COLO668 (cell line): Measurements from ENCODE around the gene IFNG.
"Not testable (repeated sequence)": the region's sequence is repeated elsewhere in the genome, so short reads cannot be mapped to it uniquely, and the experiment has no call there.

Source experiments
- DNase-seq: peaks from one replicate; lab custom pipeline; 2025; ENCODE audit not compliant: unreplicated experiment; lab: John Stamatoyannopoulos, UW

The IFNG gene

GRCh38 chr12:68159681-68160304, at the start of gene IFNG:
IFNG (minus strand) TSS chr12:68159740; CDS start chr12:68159615, 125 bp downstream.
- DNase-seq: no peak

DNA sequence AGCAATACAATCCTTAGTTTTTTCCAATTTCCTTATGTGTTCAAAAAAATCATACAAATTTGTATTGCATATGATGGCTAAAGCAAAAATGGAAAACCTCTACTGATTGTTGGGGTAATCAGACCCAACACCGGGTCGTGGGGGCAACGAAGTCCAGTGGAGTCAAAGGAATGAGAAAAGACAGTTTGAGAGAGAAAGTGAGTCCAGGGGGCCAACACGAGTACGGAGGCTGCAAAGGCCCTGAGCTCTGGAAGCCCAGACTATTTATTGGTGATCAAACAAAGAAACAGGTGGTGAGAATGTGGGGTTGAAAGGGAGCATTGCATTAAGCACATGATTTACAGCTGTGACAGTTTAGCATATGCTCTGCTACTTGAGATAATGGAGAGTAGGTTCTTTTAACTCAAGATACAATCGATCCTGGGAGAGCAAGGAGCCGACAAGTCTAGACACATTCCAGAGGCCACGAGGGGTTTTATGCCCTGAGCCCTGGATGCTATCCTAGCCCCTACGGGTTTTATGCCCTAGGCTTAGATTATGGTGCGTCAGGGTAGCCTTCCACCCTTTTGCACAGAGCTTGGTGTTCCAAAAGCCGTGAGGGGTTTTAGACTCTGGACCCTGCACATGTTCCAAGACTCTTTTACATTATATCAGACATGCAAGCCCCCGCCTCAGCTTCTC, 49.6 kb upstream of the IFNG start:
- DNase-seq: peak; percentile 56

DNA sequence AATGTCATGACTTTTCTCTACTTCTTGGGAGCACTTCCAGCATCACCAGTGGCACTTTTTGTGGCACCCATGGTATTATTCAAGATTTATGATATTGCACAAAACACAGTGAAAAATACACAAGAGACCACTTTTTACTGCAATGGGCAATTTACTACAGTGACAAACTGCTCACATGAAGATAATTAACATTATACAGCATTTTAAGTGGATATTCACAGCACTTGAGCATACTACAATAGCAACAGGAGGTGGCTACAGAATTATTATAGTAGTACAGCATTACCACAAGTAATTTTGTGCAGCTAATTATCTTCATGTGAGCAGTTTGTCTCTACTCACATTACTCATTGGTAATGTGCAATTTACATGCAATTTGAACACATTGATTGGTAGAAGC, 47.7 kb upstream of the IFNG start:
- DNase-seq: no peak

DNA sequence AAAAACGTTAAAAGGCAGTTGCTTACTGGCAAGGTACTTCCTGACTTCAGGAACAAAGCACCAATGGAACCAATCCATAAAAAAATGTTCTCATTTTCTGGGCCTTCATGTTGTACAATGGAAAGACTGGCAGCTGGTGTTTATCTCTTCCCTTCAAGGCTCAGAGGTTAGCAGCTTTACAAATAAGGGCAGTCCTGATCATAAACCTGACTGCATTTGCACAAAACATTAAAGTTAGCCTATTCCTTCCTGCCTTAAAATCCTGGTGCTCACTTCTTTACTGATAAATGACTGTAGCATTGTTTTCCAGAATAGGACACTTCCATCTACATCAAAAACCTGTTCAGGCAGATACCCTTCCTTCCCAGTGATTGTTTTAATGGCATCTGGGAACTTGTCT, 46.9 kb upstream of the IFNG start:
- DNase-seq: peak; percentile 16

- no peak for DNase-seq
Measured at GRCh38 chr12:68203460-68203875, 43.9 kb upstream of the IFNG start.

GRCh38 chr12:68200854-68201253, 41.3 kb upstream of the IFNG start:
- DNase-seq: no peak

GRCh38 chr12:68199127-68199526, 39.6 kb upstream of the IFNG start:
- DNase-seq: no peak

DNA sequence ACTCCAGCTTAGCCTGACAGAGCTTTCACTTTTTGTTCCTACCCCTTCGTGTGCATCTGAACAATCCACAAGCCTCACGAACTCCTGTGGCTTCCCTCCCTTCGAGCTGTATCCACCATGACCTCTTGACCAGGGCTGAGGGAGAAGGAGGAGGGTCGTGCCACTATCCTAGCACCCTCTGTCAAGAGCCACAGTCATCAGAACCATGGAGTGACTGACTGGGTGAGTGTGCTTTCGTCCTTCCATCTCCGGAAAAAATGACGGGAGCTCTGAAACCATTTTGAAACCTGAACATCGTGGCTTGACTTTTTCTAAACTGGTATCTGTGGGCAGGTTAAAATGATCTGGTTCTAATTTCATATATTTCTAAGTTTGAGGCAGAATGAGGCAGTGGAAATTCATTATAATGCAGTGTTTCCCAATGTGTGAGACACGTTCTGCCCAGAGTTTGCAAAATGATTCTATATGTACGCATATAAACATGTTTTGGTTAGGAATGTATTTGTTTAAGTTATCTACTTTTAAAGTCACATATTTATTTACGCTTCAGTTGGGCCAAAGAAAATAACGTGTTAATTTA, 39.1 kb upstream of the IFNG start:
- DNase-seq: no peak

- DNase-seq: no peak
Measured at GRCh38 chr12:68190301-68190700, 30.8 kb upstream of the IFNG start.

GRCh38 chr12:68189821-68190242, 30.3 kb upstream of the IFNG start:
- no peak for DNase-seq

DNA sequence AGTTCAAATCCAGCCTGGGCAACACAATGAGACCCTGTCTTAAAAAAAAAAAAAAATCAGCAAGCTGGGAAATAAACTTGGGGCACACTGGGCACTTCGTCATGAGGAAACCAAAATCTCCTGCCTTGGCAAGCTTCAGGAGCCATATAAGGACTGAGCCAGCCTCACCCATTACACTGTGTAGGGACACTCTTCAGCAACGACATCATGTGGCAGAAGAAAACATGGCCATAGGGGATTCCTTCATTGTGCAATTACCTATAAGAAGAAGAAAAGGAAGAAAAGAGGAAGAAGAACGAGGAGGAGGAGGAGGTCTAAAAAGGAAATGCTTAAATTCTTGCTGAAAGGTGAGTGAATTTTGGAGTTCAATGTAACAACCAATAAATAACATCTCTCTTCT, 26.1 kb upstream of the IFNG start:
- no peak for DNase-seq

GRCh38 chr12:68180792-68181744, 21.5 kb upstream of the IFNG start:
- DNase-seq: peak; percentile 61

DNA sequence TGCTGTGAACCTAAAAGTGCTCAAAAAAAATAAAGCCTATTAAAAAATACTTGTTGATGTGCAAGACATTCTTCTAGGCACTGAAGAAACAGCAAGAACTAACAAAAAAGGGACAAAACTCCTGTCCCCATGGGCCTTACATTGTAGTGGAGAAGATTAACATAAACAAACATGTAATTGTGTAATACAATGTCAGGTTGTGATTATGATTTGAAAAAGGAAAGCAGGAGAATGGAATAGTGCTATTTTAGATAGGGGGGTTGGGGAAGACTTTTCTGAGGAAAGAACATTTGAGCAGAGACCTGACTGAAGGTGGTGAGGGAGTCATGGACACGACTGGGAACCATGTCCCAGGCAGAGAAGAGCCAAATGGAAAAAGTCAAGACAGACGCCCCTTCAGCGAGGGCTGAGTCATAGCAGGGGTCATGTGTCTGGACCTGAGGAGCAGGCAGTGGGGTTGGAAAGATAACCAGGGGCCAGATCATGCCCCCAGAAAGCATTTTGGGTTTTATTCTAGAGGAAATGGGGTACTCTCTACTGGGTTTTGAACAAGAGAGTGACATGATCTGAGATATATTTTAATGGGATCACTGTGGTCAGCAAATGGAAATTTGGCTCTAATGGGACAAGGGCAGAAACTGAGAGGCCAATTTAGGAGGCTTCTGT, 19.4 kb upstream of the IFNG start:
- no peak for DNase-seq

GRCh38 chr12:68178184-68178583, 18.6 kb upstream of the IFNG start:
- DNase-seq: no peak

- no peak for DNase-seq
Measured at GRCh38 chr12:68177562-68177961, 18.0 kb upstream of the IFNG start.

DNA sequence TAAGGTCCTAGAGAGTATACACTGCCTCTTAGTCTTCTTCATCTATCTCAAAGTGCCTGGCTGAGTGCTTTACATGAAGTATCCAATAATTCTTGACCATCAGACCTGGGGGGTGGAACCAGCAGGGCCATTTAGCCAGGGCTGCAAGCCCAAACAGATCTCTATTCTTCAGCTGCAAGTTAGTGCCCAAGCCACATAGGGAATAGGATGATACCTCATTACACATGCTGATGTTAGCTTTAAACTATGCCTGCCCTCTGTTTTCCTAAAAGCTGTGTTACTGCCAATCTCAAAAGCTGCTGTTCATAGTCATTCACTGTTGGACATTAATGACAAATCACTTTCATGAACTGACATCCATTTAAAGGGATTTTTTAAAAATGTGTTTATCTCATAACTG, 16.7 kb upstream of the IFNG start:
- no peak for DNase-seq

DNA sequence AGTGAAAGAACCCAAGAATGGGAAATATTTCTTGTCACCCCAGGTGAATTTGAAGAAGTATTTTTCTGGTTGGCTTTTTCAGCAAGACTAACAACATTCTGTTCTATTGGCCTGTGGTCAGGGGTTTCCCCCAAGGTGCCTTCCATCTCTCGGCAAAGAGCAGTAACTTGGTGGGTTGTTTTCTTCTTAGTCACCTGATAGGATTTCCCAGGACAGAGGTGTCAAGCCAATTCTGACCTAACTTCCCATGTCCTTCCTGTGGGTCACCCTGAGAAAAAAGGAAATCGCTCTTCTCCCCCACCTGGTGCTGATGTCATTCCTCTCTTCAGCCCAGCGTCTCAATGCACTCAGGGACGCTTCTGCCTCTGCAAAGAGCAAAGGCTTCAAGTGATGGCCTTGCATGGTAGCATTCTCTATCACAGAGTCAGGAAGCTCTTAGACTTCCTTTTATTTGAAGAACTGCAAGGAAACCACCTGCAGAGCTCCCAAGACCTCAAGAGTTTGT, 16.1 kb upstream of the IFNG start:
- DNase-seq: no peak

GRCh38 chr12:68174761-68175160, 15.2 kb upstream of the IFNG start:
- not testable (repeated sequence) for DNase-seq

DNA sequence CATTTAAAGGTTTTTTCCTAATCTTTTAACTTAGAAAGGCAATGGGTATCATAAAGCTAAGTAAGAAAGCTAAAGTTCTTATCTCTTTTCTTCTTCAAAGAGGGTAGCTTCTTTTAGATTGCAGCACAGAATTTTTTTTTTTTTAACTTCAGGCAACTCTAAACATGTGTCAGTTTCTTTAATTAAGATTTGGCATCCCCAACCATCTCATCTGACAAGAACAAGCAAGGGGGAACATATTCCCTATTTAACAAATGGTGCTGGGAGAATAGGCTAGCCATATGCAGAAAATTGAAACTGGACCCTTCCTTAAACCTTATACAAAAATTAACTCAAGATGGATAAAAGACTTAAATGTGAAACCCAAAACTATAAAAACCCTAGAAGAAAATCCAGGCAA, 14.3 kb upstream of the IFNG start:
- DNase-seq: no peak

DNA sequence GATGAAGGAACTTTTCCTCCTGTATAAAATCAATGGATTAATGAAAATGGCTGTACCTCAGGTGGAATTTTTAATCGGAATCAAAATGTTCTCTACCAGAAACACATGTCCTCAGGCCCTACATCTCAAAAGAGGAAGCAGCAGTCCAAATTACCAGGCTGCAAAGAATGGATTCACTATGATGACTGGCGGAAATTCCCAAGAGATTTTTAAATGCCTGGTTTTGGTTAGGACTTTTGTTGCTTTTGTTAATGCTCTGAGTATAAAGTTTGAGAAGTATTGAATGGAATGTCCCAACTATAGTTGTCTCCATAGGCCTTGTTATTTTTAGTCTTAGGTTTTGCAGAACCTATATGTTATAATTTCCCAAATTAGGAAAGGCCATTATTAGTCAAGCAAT, 11.2 kb upstream of the IFNG start:
- no peak for DNase-seq
